Left ventricle myocardium inferior (tissue), 1 donor: ENCODE results near the gene NR6A1. TPM values are rescaled to one million over a fixed set of nuclear protein-coding genes. Genes with fewer than 3 reads are reported as not detected.

Experiments used
- DNase-seq: peaks from one replicate; pipeline ENCODE4 v3.0.0-alpha.2; 2020
- H3K27ac ChIP-seq: fragments of 200-600 bp; replicated peaks from 2 replicates; pipeline ENCODE4 v1.8.0; 2021
- H3K27me3 ChIP-seq: fragments of 200-600 bp; 2 replicates; pipeline ENCODE4 v1.8.0; 2021; ENCODE audit warnings: low read depth
- H3K36me3 ChIP-seq: fragments of 200-600 bp; 2 replicates; pipeline ENCODE4 v1.8.0; 2021
- H3K4me1 ChIP-seq: fragments of 200-600 bp; 2 replicates; pipeline ENCODE4 v1.8.0; 2021
- H3K4me3 ChIP-seq: fragments of 200-600 bp; 2 replicates; pipeline ENCODE4 v1.8.0; 2021; ENCODE audit warnings: mild to moderate bottlenecking, moderate library complexity
- H3K9me3 ChIP-seq: fragments of 200-600 bp; replicated peaks from 2 replicates; pipeline ENCODE4 v1.8.0; 2021
- CTCF ChIP-seq: fragments of 200-600 bp; IDR thresholded peaks from 2 replicates; pipeline ENCODE4 v1.8.0; 2021; ENCODE audit warnings: antibody characterized with exemption, mild to moderate bottlenecking, borderline replicate concordance
- intact Hi-C: fragments of 100-400 bp; cut with micrococcal nuclease; formaldehyde crosslinking; loops from one replicate; pipeline ENCODE4 v1.11.0; 2022
- total RNA-seq: library from RNA; stranded (reverse); fragmentation: NEBNext Ultra II Directional; extraction: Animal tissue kit (Norgen Biotek cat#: 25700); gene quantifications from one replicate; pipeline ENCODE4 v1.2.1, GENCODE V29; 2021
- donor health status: DM: no; HTN: yes; CAD: no; lungs with severe emphysema.

Gene NR6A1
- total RNA-seq, 1 donor from 2014 or later, result 1.0 TPM

GRCh38 chr9:124512806-124513204, 258.3 kb downstream of the NR6A1 start:
- intact Hi-C loops, result no loop called here
- H3K27me3 ChIP-seq, result peaks cover 10% of the 10 kb centered on the region
- H3K4me3 ChIP-seq, result no peak overlapping the region
- no peak for TF ChIP-seq CTCF
- no peaks in the 10 kb centered on the region for H3K9me3 ChIP-seq
- H3K36me3 ChIP-seq, result no peaks in the 10 kb centered on the region
- no peak overlapping the region for H3K27ac ChIP-seq
- peaks cover 16% of the 10 kb centered on the region for H3K4me1 ChIP-seq
- no peak for DNase-seq

- H3K36me3 ChIP-seq, result no peaks in the 10 kb centered on the region
- intact Hi-C loops, result no loop called here
- peaks cover 16% of the 10 kb centered on the region for H3K4me1 ChIP-seq
- no peaks in the 10 kb centered on the region for H3K9me3 ChIP-seq
- H3K27me3 ChIP-seq, result peaks cover 10% of the 10 kb centered on the region
- no peak for TF ChIP-seq CTCF
- no peak for DNase-seq
- no peak overlapping the region for H3K4me3 ChIP-seq
- H3K27ac ChIP-seq, result no peak overlapping the region
These were observed 259.0 kb downstream of the NR6A1 start for GRCh38 chr9:124511891-124512805.

GRCh38 chr9:124511426-124511840, 259.7 kb downstream of the NR6A1 start:
- no peak for TF ChIP-seq CTCF
- DNase-seq, result no peak
- intact Hi-C loops, result no loop called here

GRCh38 chr9:124510650-124511425, 260.3 kb downstream of the NR6A1 start:
- no peak for TF ChIP-seq CTCF
- peaks cover 16% of the 10 kb centered on the region for H3K4me1 ChIP-seq
- H3K4me3 ChIP-seq, result no peak overlapping the region
- H3K27ac ChIP-seq, result no peak overlapping the region
- no peak for DNase-seq
- peaks cover 23% of the 10 kb centered on the region for H3K27me3 ChIP-seq
- H3K36me3 ChIP-seq, result no peaks in the 10 kb centered on the region
- intact Hi-C loops, result no loop called here
- H3K9me3 ChIP-seq, result no peaks in the 10 kb centered on the region

More at GRCh38 chr9:124511426-124511840, 259.7 kb downstream of the NR6A1 start:
- no peak overlapping the region for H3K4me3 ChIP-seq
- no peaks in the 10 kb centered on the region for H3K9me3 ChIP-seq
- peaks cover 17% of the 10 kb centered on the region for H3K27me3 ChIP-seq
- no peaks in the 10 kb centered on the region for H3K36me3 ChIP-seq
- H3K27ac ChIP-seq, result no peak overlapping the region
- peaks cover 16% of the 10 kb centered on the region for H3K4me1 ChIP-seq

GRCh38 chr9:124507880-124508423, 263.2 kb downstream of the NR6A1 start:
- intact Hi-C loops, result no loop called here
- Histone ChIP-seq H3K9me3 (no peaks in the 10 kb centered on the region), H3K4me3 (no peak overlapping the region), H3K36me3 (no peaks in the 10 kb centered on the region), H3K27ac (no peak overlapping the region), H3K4me1 (peaks cover 22% of the 10 kb centered on the region), H3K27me3 (peaks cover 50% of the 10 kb centered on the region)
- TF ChIP-seq CTCF, result no peak
- DNase-seq, result no peak
